Mucosa of rectum (tissue), 2 donors: ENCODE results near the gene BTBD17.
"Not testable (repeated sequence)": the region's sequence is repeated elsewhere in the genome, so short reads cannot be mapped to it uniquely, and the experiment has no call there.

Source experiments
- H3K27ac ChIP-seq, 2 donors: one replicate each; pipeline ENCODE4 v1.7.0; 2013; ENCODE audit warnings: inconsistent platforms in 2 of 2, low read depth in 2 of 2, low read length in 2 of 2
- H3K27me3 ChIP-seq, 2 donors: one replicate each; pipeline ENCODE4 v1.7.0; 2013; ENCODE audit warnings: low read length in 2 of 2; ENCODE audit not compliant: control insufficient read depth in 2 of 2, insufficient read depth in 2 of 2
- H3K36me3 ChIP-seq, 2 donors: one replicate each; pipeline ENCODE4 v1.7.0; 2013; ENCODE audit warnings: low read length in 2 of 2; ENCODE audit not compliant: control insufficient read depth in 2 of 2, insufficient read depth in 2 of 2
- H3K4me1 ChIP-seq, 2 donors: one replicate each; pipeline ENCODE4 v1.7.0; 2013; ENCODE audit warnings: low read length in 2 of 2, mild to moderate bottlenecking in 1 of 2; ENCODE audit not compliant: control insufficient read depth in 2 of 2, insufficient read depth in 2 of 2
- H3K4me3 ChIP-seq, 2 donors: one replicate each; pipeline ENCODE4 v1.7.0; 2013; ENCODE audit warnings: low read length in 2 of 2
- H3K9ac ChIP-seq, 2 donors: one replicate each; pipeline ENCODE4 v1.7.0; 2013; ENCODE audit warnings: low read length in 2 of 2, low read depth in 1 of 2, mild to moderate bottlenecking in 1 of 2
- H3K9me3 ChIP-seq, 2 donors: one replicate each; pipeline ENCODE4 v1.7.0; 2013; ENCODE audit warnings: low read length in 2 of 2; ENCODE audit not compliant: control insufficient read depth in 2 of 2
- donor health status: healthy.
- donor health status: Normal muscosa, but diverticular disease.

Gene BTBD17

GRCh38 chr17:74361230-74362068 lies at the start of gene BTBD17:
Gene BTBD17, minus strand, starts transcription at chr17:74361868. Its CDS starts 49 bp downstream, at chr17:74361819.
- H3K9me3 ChIP-seq = no peaks in the 10 kb centered on the region
- no peak within 1 kb of the TSS for H3K27ac ChIP-seq
- no peak within 1 kb of the TSS for H3K9ac ChIP-seq
- H3K4me1 ChIP-seq = peaks cover 0 to 4% of the 10 kb centered on the region in 2 donors
- no peaks in the 10 kb centered on the region for H3K36me3 ChIP-seq
- no peak within 1 kb of the TSS for H3K4me3 ChIP-seq
- peaks cover 22 to 47% of the 10 kb centered on the region in 2 donors for H3K27me3 ChIP-seq

GRCh38 chr17:74410001-74410443 lies 48.4 kb upstream of the BTBD17 start:
- H3K4me3 ChIP-seq = no peak overlapping the region

GRCh38 chr17:74408815-74409214 lies 47.1 kb upstream of the BTBD17 start:
- Histone ChIP-seq H3K27ac (no peak overlapping the region), H3K9me3 (no peaks in the 10 kb centered on the region)

More at GRCh38 chr17:74410001-74410443, 48.4 kb upstream of the BTBD17 start:
- Histone ChIP-seq H3K9me3 (no peaks in the 10 kb centered on the region), H3K27me3 (no peaks in the 10 kb centered on the region), H3K27ac (peak overlapping the region in 1 of 2 donors; percentile 10), H3K36me3 (no peaks in the 10 kb centered on the region), H3K9ac (no peak overlapping the region), H3K4me1 (peaks cover 0 to 3% of the 10 kb centered on the region in 2 donors)

GRCh38 chr17:74408262-74408661 lies 46.6 kb upstream of the BTBD17 start:
- Histone ChIP-seq H3K4me3 (no peak overlapping the region), H3K36me3 (no peaks in the 10 kb centered on the region), H3K27me3 (no peaks in the 10 kb centered on the region), H3K4me1 (peaks cover 0 to 3% of the 10 kb centered on the region in 2 donors), H3K27ac (no peak overlapping the region), H3K9ac (no peak overlapping the region), H3K9me3 (no peaks in the 10 kb centered on the region)

More at GRCh38 chr17:74408815-74409214, 47.1 kb upstream of the BTBD17 start:
- peaks cover 0 to 3% of the 10 kb centered on the region in 2 donors for H3K4me1 ChIP-seq
- no peaks in the 10 kb centered on the region for H3K36me3 ChIP-seq
- H3K9ac ChIP-seq = no peak overlapping the region
- H3K4me3 ChIP-seq = no peak overlapping the region
- no peaks in the 10 kb centered on the region for H3K27me3 ChIP-seq

GRCh38 chr17:74407384-74407783 lies 45.7 kb upstream of the BTBD17 start:
- peaks cover 0 to 3% of the 10 kb centered on the region in 2 donors for H3K4me1 ChIP-seq
- no peak overlapping the region for H3K4me3 ChIP-seq
- no peaks in the 10 kb centered on the region for H3K27me3 ChIP-seq
- H3K9me3 ChIP-seq = no peaks in the 10 kb centered on the region
- H3K9ac ChIP-seq = no peak overlapping the region
- H3K27ac ChIP-seq = no peak overlapping the region
- H3K36me3 ChIP-seq = no peaks in the 10 kb centered on the region

- H3K4me3 ChIP-seq, H3K27me3 ChIP-seq, H3K36me3 ChIP-seq, H3K27ac ChIP-seq, H3K9me3 ChIP-seq, H3K9ac ChIP-seq, H3K4me1 ChIP-seq: not testable (repeated sequence)
Measured at GRCh38 chr17:74405311-74405710, 43.6 kb upstream of the BTBD17 start.

- peaks cover 0 to 3% of the 10 kb centered on the region in 2 donors for H3K4me1 ChIP-seq
- H3K9me3 ChIP-seq = no peaks in the 10 kb centered on the region
- H3K27ac ChIP-seq = no peak overlapping the region
- no peak overlapping the region for H3K9ac ChIP-seq
- no peaks in the 10 kb centered on the region for H3K27me3 ChIP-seq
- H3K4me3 ChIP-seq = no peak overlapping the region
- H3K36me3 ChIP-seq = no peaks in the 10 kb centered on the region
Measured at GRCh38 chr17:74404789-74405188, 43.1 kb upstream of the BTBD17 start.

- Histone ChIP-seq H3K9ac (no peak overlapping the region), H3K27ac (no peak overlapping the region), H3K27me3 (no peaks in the 10 kb centered on the region), H3K4me3 (no peak overlapping the region), H3K9me3 (no peaks in the 10 kb centered on the region), H3K36me3 (no peaks in the 10 kb centered on the region), H3K4me1 (peaks cover 0 to 3% of the 10 kb centered on the region in 2 donors)
Measured at GRCh38 chr17:74404218-74404617, 42.5 kb upstream of the BTBD17 start.

- H3K27me3 ChIP-seq = no peaks in the 10 kb centered on the region
- no peak overlapping the region for H3K4me3 ChIP-seq
- peaks cover 0 to 3% of the 10 kb centered on the region in 2 donors for H3K4me1 ChIP-seq
- H3K9ac ChIP-seq = no peak overlapping the region
- H3K9me3 ChIP-seq = no peaks in the 10 kb centered on the region
- H3K27ac ChIP-seq = no peak overlapping the region
- H3K36me3 ChIP-seq = no peaks in the 10 kb centered on the region
Measured at GRCh38 chr17:74403512-74404137, 42.0 kb upstream of the BTBD17 start.

- H3K36me3 ChIP-seq = no peaks in the 10 kb centered on the region
- H3K9me3 ChIP-seq = no peaks in the 10 kb centered on the region
- H3K27ac ChIP-seq = no peak overlapping the region
- no peak overlapping the region for H3K9ac ChIP-seq
- no peaks in the 10 kb centered on the region for H3K4me1 ChIP-seq
- H3K4me3 ChIP-seq = no peak overlapping the region
- H3K27me3 ChIP-seq = no peaks in the 10 kb centered on the region
Measured at GRCh38 chr17:74402048-74402447, 40.4 kb upstream of the BTBD17 start.
